ENCODE measurements around the gene VGLL4.

DNA sequence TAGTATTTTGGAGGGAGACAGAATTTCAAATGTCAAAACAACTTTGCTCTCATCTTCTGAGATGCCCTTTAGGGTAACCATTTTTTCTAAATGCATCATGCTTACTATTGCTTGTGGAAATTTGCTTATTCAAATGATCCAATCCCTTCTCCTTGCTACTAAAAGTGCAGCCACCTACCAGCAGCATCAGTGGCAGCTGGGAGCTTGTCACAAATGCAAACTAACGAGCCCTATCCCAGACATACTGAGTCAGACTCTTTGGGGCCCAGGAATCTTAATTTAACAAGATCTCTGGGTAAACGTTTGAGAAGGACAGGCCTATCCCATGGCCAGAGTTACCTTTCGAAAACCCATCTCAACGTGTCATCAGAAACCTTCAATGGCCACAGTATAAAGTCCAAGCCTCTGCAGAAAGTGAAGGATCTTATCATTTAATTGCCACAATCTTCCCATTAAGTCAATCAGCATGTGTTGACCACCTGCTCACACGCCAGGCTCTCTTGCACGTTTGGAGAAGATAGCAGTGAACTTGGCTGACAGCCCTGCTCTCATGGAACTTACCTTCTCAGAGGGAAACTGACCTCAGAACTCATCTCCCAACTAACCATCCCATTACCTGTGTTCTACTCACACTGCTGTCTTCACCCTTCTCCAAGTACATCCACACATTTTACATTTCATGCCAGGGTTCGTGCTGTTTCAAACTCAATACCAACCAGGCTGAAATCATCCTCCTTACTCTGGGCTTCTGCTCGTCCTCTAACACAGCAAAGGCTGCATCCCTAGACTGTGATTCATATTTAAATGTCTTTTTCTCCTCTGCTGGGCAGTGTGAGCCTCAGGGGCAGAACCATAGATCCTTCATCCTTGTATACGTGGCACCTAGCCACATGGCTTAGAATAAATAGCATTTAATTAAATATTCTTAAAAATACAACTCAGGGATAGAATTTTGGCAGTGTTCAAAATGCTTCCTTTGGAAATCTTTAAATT lies 24.8 kb upstream of the VGLL4 start:
- TF ChIP-seq POLR2AphosphoS5 (IDR thresholded peaks at IDR 0.05) (no peak), POLR2A (IDR thresholded peaks at IDR 0.05) (no peak)
- TF ChIP-seq, protein P1, sequence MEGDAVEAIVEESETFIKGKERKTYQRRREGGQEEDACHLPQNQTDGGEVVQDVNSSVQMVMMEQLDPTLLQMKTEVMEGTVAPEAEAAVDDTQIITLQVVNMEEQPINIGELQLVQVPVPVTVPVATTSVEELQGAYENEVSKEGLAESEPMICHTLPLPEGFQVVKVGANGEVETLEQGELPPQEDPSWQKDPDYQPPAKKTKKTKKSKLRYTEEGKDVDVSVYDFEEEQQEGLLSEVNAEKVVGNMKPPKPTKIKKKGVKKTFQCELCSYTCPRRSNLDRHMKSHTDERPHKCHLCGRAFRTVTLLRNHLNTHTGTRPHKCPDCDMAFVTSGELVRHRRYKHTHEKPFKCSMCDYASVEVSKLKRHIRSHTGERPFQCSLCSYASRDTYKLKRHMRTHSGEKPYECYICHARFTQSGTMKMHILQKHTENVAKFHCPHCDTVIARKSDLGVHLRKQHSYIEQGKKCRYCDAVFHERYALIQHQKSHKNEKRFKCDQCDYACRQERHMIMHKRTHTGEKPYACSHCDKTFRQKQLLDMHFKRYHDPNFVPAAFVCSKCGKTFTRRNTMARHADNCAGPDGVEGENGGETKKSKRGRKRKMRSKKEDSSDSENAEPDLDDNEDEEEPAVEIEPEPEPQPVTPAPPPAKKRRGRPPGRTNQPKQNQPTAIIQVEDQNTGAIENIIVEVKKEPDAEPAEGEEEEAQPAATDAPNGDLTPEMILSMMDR (IDR thresholded peaks at IDR 0.05) = no peak

Data from prostate gland (tissue), 2 donors.